GM19324 (cell line): ENCODE results near the gene TBCEL.

Source experiments
- ATAC-seq: cut with Tn5 transposase; IDR thresholded peaks from one replicate; pipeline ENCODE4 v1.9.1; 2021; ENCODE audit warnings: mild to moderate bottlenecking, moderate library complexity; ENCODE audit not compliant: unreplicated experiment, low FRiP score

TBCEL gene

DNA sequence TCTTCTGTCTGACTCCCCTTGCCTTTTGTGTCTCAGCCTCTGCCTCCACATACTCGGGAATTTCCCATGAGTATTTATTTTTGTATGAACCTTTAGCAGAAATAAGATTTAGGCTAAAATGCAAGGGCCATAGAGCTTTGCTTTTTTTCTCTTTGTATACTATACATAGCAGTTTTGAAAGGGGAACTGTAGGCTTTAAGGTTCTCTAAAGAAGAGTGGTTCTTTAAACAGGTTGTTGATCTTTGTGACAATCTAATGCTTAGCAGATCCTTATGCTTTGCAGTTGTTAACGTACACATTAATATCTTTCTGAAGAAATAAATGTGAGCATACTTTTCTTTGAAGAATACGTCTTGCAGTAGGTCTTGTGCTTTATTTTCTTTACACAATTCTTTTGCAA is 35.0 kb downstream of the TBCEL start:
- ATAC-seq: no peak

DNA sequence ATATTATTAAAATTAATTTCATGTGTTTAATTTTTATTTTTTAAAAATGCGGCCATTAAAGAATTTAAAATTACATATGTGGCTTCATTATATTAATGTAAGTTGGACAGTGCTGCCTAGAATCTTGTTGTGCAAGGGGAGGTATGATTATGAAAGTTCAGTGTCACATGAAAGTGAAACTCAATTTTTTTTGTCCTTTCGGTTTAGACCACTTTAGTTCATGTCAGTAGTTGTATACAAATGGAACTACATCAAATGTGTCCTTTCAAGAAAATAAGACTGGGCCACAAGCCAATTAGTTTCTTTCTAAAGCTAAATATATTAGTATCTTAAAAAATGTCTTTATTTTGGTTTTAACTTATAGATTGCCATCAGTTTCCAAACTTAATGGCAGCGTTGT is 35.7 kb downstream of the TBCEL start:
- no peak for ATAC-seq

DNA sequence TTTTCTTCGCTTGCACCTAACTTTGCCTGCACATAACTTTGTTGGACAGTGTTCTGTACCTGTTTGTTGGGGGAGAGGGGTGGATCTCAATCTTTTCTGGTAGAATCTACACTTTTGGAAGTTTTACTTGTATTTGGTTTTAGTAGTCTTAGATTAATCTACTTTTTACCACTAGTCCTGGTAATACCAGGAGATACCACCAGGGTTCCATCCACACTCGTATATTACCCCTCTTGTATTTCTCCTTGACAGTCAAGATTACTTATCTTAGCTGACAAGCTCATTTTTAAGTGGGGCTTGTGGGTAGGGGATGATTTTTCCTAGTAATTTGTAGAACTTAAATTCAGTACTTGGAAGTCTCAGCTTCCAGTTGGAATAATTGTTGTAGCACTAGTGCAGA is 39.8 kb downstream of the TBCEL start:
- ATAC-seq: no peak

DNA sequence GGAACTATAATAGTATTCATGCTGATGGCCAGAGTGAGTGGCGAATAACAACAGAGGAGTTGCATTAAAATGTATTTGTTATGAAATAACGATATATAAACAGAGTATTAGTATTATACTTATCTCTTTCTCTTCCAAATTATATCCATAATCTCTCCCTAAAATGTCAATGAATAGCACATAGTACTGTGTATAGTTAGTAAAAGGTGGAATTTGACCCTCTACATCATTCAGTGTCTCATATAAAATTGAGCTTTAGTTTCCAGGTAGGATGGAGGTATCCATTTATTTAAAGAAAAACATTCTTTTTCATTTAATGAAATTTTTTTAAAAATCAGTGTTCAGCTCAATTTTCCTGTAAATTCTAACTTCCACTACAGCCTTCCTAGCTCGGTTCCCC is 42.7 kb downstream of the TBCEL start:
- no peak for ATAC-seq

DNA sequence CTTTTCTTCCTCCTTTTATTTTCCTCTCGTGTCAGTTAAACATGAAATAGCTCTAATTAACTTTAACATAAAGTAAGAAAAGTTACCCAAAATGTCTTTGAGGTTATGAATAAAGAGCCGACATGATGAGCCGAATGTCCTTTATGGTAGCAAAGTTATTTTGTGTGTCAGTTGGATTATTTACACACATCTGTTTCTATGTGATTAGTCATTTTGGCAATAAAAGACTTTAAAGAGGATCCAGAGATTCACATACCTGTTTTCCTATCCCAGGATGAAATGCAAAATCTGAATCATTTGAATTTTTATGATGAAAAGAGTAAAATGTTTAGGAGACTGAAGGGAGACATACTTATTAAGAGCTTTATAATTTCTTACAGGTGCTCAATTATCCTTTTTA is 43.1 kb downstream of the TBCEL start:
- ATAC-seq: no peak

DNA sequence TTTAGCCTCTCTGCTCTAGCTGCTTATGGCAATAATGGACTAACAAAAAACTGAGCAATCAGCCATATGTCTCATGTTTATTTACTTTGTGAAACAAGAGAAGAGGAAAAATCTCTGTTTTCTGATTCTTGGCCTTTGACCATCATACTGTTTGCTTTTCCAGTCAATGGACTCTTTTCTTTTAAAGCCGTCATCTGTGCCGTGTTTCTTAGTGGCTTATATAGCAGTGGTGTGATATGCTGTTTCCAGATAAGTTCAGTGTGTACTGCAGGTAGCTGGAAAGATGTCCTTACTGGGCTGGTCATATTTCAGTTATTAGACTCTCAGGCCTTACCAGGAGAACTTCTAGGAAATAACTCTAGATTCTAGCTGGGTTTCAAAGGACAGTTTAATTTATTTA is 43.6 kb downstream of the TBCEL start:
- no peak for ATAC-seq

DNA sequence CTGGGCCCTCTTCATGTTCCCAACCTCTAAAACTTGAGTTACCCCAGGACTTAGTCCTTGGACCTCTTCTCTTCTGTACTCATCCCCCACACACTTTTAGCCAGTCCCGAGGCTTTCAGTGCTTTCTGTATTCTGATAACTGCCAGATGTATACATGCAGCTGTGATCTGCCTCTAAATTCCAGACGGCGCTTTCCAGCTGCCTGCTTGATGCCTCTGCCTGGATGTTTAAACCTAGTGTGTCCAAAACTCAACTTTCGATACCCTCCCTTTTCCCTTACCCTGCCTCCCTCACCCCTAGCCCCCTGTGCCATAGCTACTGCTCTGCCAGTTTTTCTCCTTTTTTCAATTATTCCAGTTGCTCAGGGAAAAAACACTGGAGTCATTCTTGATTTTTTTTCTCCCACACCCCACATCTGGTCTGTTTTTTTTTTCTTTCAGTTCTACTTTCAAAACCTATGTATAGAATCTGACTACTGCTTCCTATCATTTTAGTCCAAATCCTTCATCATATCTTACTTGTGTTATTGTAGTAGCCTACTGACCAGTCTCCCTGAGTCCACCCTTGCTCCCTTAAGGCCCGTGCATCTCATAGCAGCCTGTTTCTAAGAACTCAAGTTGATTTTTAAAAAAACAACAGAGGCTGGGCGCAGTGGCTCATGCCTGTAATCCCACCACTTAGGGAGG is 44.2 kb downstream of the TBCEL start:
- ATAC-seq: no peak

DNA sequence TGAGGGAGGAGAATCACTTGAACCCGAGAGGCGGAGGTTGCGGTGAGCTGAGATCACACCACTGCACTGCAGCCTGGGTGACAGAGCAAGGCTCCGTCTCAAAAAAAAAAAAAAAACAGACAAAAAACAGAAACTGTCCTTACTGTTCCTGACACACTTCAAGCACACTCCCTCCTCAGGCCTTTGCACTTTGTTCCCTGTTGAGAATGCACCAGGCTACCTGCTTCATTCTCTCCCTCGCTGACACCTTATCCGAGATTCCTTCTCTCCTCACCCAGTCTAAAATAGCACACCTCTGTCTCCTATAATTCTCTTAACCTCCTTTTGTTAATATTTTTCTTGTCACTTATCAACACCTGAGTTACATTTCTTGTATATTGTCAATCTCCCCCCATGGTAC is 44.9 kb downstream of the TBCEL start:
- no peak for ATAC-seq

DNA sequence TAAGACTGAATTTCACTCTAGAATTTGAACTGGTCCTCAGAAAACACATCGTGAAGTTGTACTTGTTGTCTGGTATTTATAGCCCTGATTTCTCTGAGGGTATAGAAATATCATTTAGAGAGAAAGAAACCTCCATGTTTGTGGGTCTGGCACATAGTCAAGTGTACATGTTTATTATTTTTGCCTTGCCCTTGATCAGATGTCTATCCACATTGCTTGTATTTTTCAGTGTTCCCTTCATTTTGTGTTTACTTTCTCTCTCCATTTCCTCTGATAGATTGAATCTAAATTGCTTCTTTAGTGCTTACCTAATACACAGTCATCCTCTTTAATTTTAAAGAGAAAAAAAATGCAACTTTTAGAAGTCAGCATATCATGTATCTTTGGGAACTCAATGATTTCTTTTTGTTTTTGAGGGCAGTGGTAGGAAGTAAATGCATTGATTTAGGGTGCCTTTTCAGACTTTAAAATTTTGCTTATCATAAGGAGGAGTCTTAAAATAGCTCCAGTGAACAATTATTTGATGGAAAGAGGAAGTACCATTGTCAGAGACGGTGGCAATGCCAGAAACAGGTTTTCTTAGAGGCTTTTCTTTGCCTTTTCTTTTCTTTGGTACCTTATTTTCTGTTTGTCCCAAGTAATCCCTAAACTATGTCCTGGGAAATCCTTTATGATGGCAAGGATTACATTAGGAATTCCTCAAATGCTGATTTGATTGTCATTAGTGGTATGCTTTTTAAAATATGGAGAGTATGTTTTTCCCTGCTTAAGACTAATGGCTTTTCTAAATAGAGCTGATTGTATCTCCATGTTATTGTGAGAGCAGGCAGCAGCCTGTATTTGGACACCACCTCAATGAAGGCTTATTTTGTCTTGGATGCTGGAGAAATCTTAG is 47.3 kb downstream of the TBCEL start:
- ATAC-seq: no peak

DNA sequence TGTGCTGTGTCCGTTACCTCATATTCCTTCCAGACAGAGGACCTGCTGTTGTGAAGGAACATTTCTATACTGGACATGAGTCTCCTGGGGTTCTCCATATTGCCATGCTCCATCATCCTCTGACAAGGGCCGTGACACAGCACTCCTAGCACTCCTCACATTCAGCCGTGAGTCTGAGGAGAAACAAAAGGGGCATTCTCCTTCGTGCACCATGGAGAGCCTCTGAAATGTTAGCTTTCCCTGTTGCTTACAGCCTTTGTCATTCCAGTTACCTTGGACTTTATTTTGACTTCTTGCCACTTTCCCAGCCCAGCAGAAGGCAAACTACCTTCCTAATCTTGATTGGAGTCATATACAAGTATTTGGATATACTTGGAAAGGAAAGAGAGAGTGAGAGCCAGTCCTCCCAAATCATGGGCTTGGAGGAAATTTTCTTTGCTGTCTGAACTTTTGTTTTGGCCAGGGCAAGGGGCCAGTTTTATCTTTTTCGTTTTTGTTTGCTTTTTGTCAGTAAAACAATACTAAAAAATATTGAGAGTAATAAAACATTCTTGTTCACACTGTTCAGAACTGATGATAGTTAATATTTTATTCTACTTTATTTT is 48.0 kb downstream of the TBCEL start:
- ATAC-seq: no peak

DNA sequence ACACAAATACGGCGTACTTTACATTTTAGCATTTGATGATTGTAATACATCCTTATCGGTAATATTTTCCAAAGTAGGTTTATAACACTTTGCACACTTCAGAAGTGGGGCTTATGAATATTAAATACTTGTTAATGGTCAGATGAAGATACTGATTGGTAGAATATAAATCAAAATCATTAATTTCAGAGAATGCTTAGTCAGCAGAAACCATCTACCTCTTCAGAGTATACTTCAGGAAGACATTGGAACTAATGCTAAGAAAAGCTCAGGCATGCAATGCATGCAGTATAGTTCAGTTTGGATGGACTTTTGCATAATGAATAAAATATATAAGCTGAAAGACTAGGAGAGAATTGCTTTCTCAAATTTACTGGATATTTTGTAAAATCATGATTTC is 57.4 kb downstream of the TBCEL start:
- ATAC-seq: no peak

DNA sequence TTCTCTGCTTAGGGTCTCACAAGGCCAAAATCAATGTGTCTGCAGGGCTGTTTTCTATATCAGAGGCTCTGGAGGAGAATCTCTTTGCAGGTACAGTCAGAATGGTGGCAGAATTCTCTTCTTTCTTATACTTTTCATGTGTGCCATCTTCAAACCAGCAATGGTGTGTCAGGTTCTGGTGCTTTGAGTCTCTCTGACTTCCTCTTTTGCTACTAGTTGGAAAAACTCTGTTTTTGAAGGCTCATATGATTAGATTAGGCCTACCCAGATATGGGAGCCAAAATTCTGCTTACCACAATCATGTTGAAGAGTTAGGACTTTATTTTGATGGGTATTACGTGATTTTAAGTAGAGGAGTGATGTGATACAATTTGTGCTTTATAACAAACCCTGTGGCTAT is 58.3 kb downstream of the TBCEL start:
- no peak for ATAC-seq

DNA sequence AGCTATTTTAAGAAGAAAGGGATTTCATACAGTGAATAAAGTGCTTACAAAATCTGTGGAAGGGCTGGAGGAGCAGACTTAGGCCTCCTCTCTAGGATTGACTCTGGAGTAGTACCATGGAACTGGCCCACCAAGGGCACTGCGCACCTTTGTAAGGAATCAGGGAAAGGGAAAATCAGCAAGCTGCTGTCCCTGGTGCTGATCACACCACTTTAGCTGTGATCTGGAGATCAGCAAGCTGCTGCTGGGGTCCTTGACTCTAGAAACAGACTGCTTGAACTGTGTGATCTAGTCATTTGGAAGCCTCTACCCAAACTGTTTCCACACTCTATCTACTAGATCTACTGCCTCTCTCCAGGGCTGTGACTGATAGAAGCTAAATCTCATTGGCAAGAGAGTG is 58.8 kb downstream of the TBCEL start:
- ATAC-seq: no peak

DNA sequence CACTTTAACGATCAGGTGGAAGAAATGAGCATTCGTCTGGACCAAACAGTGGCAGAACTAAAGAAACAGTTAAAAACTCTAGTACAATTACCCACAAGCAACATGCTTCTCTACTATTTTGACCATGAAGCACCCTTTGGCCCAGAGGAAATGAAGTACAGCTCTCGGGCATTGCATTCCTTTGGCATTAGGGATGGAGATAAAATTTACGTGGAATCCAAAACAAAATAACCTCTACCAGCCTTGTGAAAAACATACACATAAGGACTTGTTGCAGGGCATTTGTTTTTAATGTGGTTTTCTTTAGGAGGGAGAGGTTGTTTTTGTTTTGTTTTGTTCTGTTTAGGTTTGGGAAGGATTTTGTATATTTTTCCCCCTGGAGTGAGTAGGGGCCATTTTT is 63.0 kb downstream of the TBCEL start:
- ATAC-seq: no peak

DNA sequence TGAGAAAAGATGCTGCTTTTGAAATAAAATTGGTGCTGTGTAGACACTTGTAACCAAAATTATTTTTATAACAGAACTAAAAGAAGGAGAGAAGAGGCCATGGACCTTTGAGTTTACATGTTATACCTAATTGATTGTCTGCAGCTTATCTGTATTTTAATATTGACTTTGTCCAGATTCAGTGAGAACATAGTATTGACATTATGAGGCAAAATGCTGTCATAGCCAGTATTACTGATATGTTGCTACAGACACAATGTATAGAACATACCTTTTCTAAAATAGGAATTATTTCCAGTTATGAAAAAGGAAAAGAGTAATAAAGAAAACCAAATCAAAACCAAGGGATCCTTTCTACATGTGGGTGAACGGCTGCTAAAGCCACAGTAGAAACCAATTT is 65.7 kb downstream of the TBCEL start:
- ATAC-seq: no peak

DNA sequence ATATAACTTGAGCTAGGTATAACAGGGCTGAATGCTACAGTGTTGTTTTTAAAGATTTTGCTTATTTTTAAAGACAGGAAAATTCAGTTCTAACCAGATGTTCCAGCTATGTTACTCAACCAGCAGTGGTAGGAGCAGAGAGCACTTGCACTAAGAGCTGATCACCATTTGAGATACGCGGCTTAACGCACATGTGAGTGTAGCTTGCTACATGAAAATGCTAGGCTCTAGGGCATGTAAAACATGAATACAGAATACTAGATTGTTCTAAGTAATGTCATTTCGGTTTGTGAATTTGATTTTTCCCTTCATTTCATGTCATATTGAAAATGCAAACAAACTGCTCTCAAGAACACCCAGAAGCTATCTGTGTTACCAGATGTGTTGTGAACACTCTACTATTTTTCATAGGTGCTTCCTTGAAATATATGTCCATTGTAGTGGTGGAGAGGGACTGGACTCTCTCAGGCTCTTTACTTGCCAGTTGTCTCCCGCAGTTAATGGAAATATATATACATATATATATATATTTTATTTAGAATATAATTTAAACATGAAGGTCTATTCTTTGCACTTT is 66.3 kb downstream of the TBCEL start:
- no peak for ATAC-seq

DNA sequence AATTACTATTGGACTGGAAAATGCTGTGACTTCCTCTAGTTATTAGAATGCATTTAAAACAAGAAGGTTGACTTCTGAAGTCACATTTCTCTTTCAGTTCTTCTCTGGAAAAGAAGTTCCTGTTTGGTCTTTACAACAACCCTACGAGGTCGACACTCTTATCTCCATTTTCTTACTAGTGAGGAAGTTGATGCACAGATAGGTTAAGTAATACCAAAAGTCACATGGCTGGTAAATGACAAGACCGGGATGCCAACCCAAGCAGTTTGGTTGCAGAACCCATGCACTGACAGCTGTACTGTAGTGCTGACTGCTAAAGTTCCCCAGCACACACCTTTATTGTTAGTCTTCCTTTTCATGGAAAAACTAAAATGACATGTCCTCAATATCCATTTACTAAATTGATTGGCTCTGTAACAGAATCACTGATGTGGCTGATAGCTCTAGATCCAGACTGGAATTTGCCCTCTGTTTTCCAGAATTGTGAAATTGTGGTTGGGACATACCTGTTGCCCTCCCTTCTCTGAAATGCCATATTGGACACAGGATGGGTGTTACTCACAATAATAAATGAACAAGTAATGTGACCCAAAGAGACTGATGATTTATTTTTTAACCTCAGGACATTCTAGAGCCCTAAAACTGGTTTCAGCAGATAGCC is 67.7 kb downstream of the TBCEL start:
- no peak for ATAC-seq

DNA sequence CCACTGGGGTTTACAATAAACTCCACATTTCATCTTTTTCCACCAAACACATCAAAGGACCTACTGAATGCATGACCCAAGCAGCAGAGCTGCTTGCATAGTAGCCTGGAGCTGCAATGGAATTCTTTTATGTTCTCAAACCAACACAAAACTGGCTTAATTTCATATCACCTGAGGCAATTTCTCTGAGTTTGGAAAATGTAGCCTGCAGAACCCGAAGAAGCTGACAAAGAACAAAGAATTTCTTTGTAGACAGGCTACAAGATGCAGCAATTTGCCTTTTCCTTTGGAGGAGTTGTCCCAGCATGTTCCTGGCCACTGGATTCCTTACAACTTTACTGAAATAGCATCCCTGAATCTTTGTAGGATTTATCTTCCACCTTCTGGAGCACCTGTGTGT is 71.7 kb downstream of the TBCEL start:
- ATAC-seq: no peak

DNA sequence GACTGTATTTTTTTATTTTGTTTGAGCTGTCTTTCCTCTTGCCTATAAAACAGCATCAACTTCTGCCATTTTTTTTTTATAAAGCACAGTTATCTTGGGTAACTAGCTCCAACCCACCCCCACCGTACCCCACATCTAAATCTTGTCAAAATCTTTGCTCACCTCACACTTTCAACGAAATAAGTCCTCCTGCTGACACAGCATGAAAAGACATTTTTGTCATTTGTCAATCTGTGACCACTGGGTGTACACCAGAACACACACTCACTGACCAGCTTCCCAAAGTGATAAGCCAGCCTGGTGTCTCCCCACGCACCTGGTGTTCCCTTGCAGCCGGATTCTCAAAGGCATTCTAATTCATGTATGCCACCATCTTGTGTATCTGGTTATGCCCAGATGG is 75.5 kb downstream of the TBCEL start:
- no peak for ATAC-seq

DNA sequence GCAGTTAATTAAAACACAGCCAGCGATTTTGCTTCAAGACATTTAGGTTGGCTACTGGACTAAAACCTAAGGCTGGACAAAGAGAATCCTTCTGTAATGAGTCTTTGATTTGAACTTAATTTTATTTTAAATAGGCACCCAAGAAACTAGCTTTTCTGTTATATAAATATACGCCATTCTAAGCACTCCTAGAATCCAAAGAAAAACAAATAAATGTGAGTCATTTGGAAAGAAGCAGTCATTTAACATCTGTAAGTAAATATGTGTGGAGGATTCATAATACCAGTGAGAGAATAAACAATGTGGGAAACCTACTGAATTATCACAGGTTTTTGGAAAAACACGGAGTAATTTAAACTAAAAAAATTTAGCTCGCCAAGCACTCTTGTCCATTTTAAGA is 76.0 kb downstream of the TBCEL start:
- no peak for ATAC-seq

DNA sequence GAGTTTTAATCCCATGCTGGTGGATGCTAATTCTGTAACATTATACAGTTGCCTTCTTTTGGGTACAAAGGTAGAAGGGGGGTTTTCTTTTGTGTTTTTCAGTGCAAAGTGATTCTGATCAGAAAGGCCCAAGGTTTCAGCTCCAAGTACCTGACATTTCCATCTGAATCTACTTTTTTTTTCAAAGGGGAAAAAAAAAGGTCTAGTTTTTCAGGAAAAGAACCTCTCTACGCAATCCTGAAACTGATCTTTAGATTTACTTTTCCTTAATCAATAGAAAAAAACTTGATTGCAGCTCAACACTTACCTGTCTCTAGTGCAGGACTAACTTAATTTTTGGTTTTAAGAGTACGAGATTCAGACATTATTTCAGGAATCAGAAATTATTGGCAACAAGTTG is 77.0 kb downstream of the TBCEL start, which contains the start of gene TECTA:
Gene TECTA, plus strand, starts transcription at position 301 of the 400 bp plus-strand sequence. CDS start 1,423 bp downstream, outside the sequence.
- no peak for ATAC-seq
